Peyer's patch (tissue), 4 donors: ENCODE measurements around the gene FTO. TPM values are rescaled to one million over a fixed set of nuclear protein-coding genes. Genes with fewer than 3 reads are reported as not detected.

Experiments
- DNase-seq, 3 donors: peaks; one replicate each; pipeline ENCODE4 v3.0.0-alpha.2; 2017 to 2019
- H3K27ac ChIP-seq, 4 donors: fragments of 200-600 bp; sonication (generic); one replicate each; pipeline ENCODE4 v1.5.1; 2016 to 2019
- H3K27me3 ChIP-seq, 2 donors: fragments of 200-600 bp; sonication (generic); one replicate each; pipeline ENCODE4 v1.5.1; 2019
- H3K36me3 ChIP-seq, 3 donors: fragments of 200-600 bp; sonication (generic); one replicate each; pipeline ENCODE4 v1.5.1; 2016 to 2019
- H3K4me1 ChIP-seq, 4 donors: fragments of 200-600 bp; sonication (generic); one replicate each; pipeline ENCODE4 v1.5.1; 2016 to 2019
- H3K4me3 ChIP-seq, 4 donors: fragments of 200-600 bp; sonication (generic); 1 replicate in 3 of 4; 2 replicates in 1 of 4; pipeline ENCODE4 v1.5.1; 2016 to 2019; ENCODE audit warnings: mild to moderate bottlenecking in 1 of 4
- H3K9me3 ChIP-seq, 4 donors: fragments of 200-600 bp; sonication (generic); one replicate each; pipeline ENCODE4 v1.5.1; 2016 to 2019; ENCODE audit warnings: mild to moderate bottlenecking in 1 of 4
- CTCF ChIP-seq, 6 experiments: fragments of 450-650 bp in 4 of 6; fragments of 200-600 bp in 2 of 6; sonication (generic) in 1 of 6; IDR thresholded peaks; one replicate each; pipeline ENCODE4 v1.5.1; 2017 to 2019; ENCODE audit warnings: antibody characterized with exemption in 6 of 6, mild to moderate bottlenecking in 3 of 6, moderate library complexity in 1 of 6
- POLR2A ChIP-seq, 2 donors: fragments of 450-650 bp; IDR thresholded peaks; one replicate each; pipeline ENCODE4 v1.5.1; 2017; ENCODE audit warnings: antibody characterized with exemption in 2 of 2, mild to moderate bottlenecking in 2 of 2, moderate library complexity in 2 of 2
- total RNA-seq, 4 donors: library from RNA; depleted of rRNA; stranded (reverse); fragments of >200 nt; gene quantifications; one replicate each; pipeline ENCODE4 v1.1.0, GENCODE V29; 2016

The FTO gene
- total RNA-seq, 4 donors from 2014 or later: 37.0 to 95.7 (median 45.1) TPM

GRCh38 chr16:54148974-54149373, 445.0 kb downstream of the FTO start:
- Histone ChIP-seq H3K27ac (no peak overlapping the region), H3K9me3 (no peaks in the 10 kb centered on the region), H3K36me3 (no peaks in the 10 kb centered on the region), H3K4me3 (no peak overlapping the region), H3K27me3 (no peaks in the 10 kb centered on the region), H3K4me1 (no peaks in the 10 kb centered on the region)
- TF ChIP-seq CTCF (IDR thresholded peaks at IDR 0.05): no peak
- no peak for TF ChIP-seq POLR2A (IDR thresholded peaks at IDR 0.05)
- DNase-seq: no peak

GRCh38 chr16:54150861-54151260, 446.9 kb downstream of the FTO start:
- Histone ChIP-seq H3K27me3 (no peaks in the 10 kb centered on the region), H3K4me3 (no peak overlapping the region), H3K9me3 (no peaks in the 10 kb centered on the region), H3K27ac (no peak overlapping the region), H3K4me1 (no peaks in the 10 kb centered on the region), H3K36me3 (no peaks in the 10 kb centered on the region)
- TF ChIP-seq POLR2A (IDR thresholded peaks at IDR 0.05) (no peak), CTCF (IDR thresholded peaks at IDR 0.05) (no peak)
- DNase-seq: no peak

DNA sequence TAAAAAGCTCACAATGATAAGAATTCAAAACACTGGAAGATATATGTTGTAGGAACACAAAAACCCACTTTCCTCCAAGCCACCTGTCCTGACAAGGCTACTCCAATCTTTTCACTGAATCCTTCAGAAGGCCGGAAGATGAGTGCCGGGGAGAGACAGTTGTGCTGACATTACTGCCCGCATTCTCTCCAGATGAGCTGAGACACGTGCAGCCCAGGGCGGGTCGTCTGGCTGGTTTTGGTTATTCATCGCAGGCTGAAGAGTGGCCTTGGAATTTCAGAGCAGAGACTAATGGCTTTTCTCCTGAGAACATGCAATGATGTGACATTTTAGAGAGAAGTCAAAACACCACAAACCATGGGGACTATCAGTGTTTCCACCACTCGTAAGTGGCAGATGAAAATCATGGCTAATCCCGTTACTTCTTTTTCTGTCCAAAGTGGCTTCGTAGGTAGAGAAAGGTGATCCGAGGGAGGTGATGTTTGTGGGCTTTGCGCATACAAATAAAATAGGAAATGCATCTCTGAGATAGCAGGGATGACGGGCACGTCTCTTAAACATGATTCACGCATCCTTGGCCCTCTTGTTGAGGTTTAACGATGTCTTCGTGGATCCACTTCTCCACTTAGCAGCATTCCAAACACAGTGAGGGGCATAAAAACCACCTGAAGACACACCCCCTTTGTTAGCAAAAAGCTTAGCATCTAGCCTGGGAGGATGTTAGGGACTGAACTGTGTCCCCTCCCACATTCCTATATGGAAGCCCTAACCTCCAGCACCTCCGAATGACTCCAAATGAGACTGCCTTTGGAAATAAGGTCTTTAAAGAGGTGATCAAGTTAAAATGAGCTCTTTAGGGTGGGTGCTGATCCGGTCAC, 448.6 kb downstream of the FTO start:
- H3K4me3 ChIP-seq: no peak overlapping the region
- H3K36me3 ChIP-seq: no peaks in the 10 kb centered on the region
- TF ChIP-seq CTCF (IDR thresholded peaks at IDR 0.05): no peak
- TF ChIP-seq POLR2A (IDR thresholded peaks at IDR 0.05): no peak
- DNase-seq: no peak
- H3K27me3 ChIP-seq: no peaks in the 10 kb centered on the region
- H3K27ac ChIP-seq: no peak overlapping the region
- H3K9me3 ChIP-seq: no peaks in the 10 kb centered on the region
- H3K4me1 ChIP-seq: no peaks in the 10 kb centered on the region

DNA sequence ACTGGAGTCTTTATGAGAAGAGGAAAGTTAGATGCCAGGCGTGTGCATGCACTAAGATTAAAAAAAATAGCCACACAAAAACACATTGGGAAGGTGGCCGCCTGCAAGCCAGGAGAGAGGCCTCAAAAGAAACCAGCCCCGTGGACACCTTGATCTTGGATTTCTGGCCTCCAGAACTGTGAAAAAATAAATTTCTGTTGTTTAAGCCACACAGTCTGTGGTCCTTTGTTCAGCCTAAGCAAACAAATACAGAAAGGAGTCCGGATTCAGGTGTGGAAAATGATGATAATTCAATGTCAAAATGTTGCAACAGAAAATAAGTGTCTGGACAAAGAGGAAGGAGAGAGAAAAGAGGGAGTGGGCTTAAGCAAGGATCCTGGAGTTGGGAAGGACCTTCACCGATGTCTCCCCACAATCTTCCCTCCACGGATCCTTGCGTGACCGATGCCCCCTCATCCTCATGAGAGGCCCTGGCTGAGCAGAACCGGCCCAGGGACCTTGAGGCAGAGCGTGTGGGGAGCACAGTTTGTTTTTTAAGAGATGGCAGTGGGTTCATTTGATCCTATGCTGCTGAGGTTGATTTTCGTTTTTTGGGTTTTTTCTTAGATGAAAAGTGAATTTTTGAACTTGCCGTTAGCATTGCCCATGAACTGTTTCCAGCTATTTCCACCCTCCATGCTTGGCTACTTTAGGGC, 449.4 kb downstream of the FTO start:
- no peaks in the 10 kb centered on the region for H3K9me3 ChIP-seq
- no peaks in the 10 kb centered on the region for H3K4me1 ChIP-seq
- no peak for TF ChIP-seq POLR2A (IDR thresholded peaks at IDR 0.05)
- TF ChIP-seq CTCF (IDR thresholded peaks at IDR 0.05): no peak
- no peaks in the 10 kb centered on the region for H3K27me3 ChIP-seq
- no peaks in the 10 kb centered on the region for H3K36me3 ChIP-seq
- H3K4me3 ChIP-seq: no peak overlapping the region
- no peak overlapping the region for H3K27ac ChIP-seq
- no peak for DNase-seq

- Histone ChIP-seq H3K4me3 (no peak overlapping the region), H3K9me3 (no peaks in the 10 kb centered on the region), H3K27ac (no peak overlapping the region), H3K27me3 (no peaks in the 10 kb centered on the region), H3K36me3 (no peaks in the 10 kb centered on the region), H3K4me1 (no peaks in the 10 kb centered on the region)
- DNase-seq: no peak
- no peak for TF ChIP-seq POLR2A (IDR thresholded peaks at IDR 0.05)
- no peak for TF ChIP-seq CTCF (IDR thresholded peaks at IDR 0.05)
Observed at GRCh38 chr16:54156349-54156748, 452.4 kb downstream of the FTO start.
